Left lung (tissue), 10 donors: ENCODE data around the gene TPO. TPM values are rescaled to one million over a fixed set of nuclear protein-coding genes. Genes with fewer than 3 reads are reported as not detected.

Experiments used
- ATAC-seq: fragments of 200-7000 bp; cut with Tn5 transposase; one replicate; pipeline ENCODE4 v1.9.1; 2020; ENCODE audit warnings: moderate library complexity
- DNase-seq, 4 donors: peaks; one replicate each; pipeline ENCODE4 v3.0.0-alpha.2; 2013 to 2020
- H3K27ac ChIP-seq, 2 donors: fragments of 200-600 bp; sonication (generic) in 1 of 2; one replicate each; pipeline versions ENCODE4 v1.5.0 to v1.8.0; 2020 to 2021
- H3K27me3 ChIP-seq, 2 donors: fragments of 200-600 bp; sonication (generic) in 1 of 2; one replicate each; pipeline versions ENCODE4 v1.5.0 to v1.8.0; 2020 to 2021
- H3K36me3 ChIP-seq, 2 donors: fragments of 200-600 bp; sonication (generic) in 1 of 2; one replicate each; pipeline versions ENCODE4 v1.5.0 to v1.8.0; 2020 to 2021
- H3K4me1 ChIP-seq, 2 donors: fragments of 200-600 bp; one replicate each; pipeline ENCODE4 v1.8.0; 2021
- H3K4me3 ChIP-seq, 2 donors: fragments of 200-600 bp; sonication (generic) in 1 of 2; one replicate each; pipeline versions ENCODE4 v1.5.0 to v1.8.0; 2020 to 2021; ENCODE audit warnings: mild to moderate bottlenecking in 1 of 2
- H3K9me3 ChIP-seq, 2 donors: fragments of 200-600 bp; sonication (generic) in 1 of 2; one replicate each; pipeline versions ENCODE4 v1.5.0 to v1.8.0; 2020 to 2021
- CTCF ChIP-seq, 2 donors: fragments of 200-600 bp; sonication (generic) in 1 of 2; IDR thresholded peaks; one replicate each; pipeline versions ENCODE4 v1.5.0 to v1.8.0; 2021; ENCODE audit warnings: antibody characterized with exemption in 2 of 2
- intact Hi-C, 2 donors: fragments of 100-400 bp; cut with DNase I; formaldehyde crosslinking; loops; one replicate each; pipeline versions ENCODE4 v1.11.2 to v1.14.2; 2022
- polyA plus RNA-seq, 6 donors: library from polyadenylated mRNA; unstranded; fragments of 120-200 nt; gene quantifications; one replicate each; pipeline ENCODE4 v1.2.1, GENCODE V29; 2013; ENCODE audit not compliant: insufficient read length in 6 of 6
- total RNA-seq, 2 donors: library from RNA; stranded (reverse); fragmentation: NEBNext Ultra II Directional; extraction: Animal tissue kit (Norgen Biotek cat#: 25700); gene quantifications; one replicate each; pipeline ENCODE4 v1.2.1, GENCODE V29; 2021
- donor health status: DM: no; HTN: yes; CAD: no.
- donor health status: DM: no; HTN: no; CAD: no.

Gene TPO
- total and polyA plus RNA-seq, 8 donors: 0.08 to 0.45 (median 0.21) TPM; not detected in 1

GRCh38 chr2:1546023-1546591, 132.8 kb downstream of the TPO start:
- TF ChIP-seq CTCF (IDR thresholded peaks at IDR 0.05): peak; percentile 69 to 74
- Histone ChIP-seq H3K4me3 (no peak overlapping the region), H3K27ac (no peak overlapping the region), H3K9me3 (no peaks in the 10 kb centered on the region), H3K36me3 (no peaks in the 10 kb centered on the region), H3K27me3 (peaks cover 0 to 12% of the 10 kb centered on the region in 2 donors), H3K4me1 (peaks cover 0 to 4% of the 10 kb centered on the region in 2 donors)
- intact Hi-C loops: loop anchor here in 1 of 2 donors (10.0 kb wide), 2 partner anchors 591 to 831 kb away; partner anchors contain the start of gene SNTG2
- peak in 3 of 4 donors; percentile 22 to 60 (median 54) for DNase-seq
- ATAC-seq: peak; percentile 68

GRCh38 chr2:1546901-1547300, 133.6 kb downstream of the TPO start:
- intact Hi-C loops: loop anchor here in 1 of 2 donors (10.0 kb wide), 2 partner anchors 592 to 832 kb away; partner anchors contain the start of gene SNTG2
- no peak overlapping the region for H3K27ac ChIP-seq
- no peaks in the 10 kb centered on the region for H3K36me3 ChIP-seq
- no peak for TF ChIP-seq CTCF (IDR thresholded peaks at IDR 0.05)
- H3K4me1 ChIP-seq: peaks cover 0 to 4% of the 10 kb centered on the region in 2 donors
- no peak overlapping the region for H3K4me3 ChIP-seq
- ATAC-seq (no peak), DNase-seq (peak in 1 of 4 donors; percentile 13)
- H3K9me3 ChIP-seq: no peaks in the 10 kb centered on the region
- peaks cover 0 to 16% of the 10 kb centered on the region in 2 donors for H3K27me3 ChIP-seq

- H3K27ac ChIP-seq: no peak overlapping the region
- TF ChIP-seq CTCF (IDR thresholded peaks at IDR 0.05): no peak
These were observed 135.8 kb downstream of the TPO start for GRCh38 chr2:1548910-1549673.

GRCh38 chr2:1550076-1550475, 136.8 kb downstream of the TPO start:
- no peak for TF ChIP-seq CTCF (IDR thresholded peaks at IDR 0.05)
- no peak overlapping the region for H3K27ac ChIP-seq
- H3K9me3 ChIP-seq: no peaks in the 10 kb centered on the region
- intact Hi-C loops: no loop called here
- peaks cover 0 to 16% of the 10 kb centered on the region in 2 donors for H3K27me3 ChIP-seq
- H3K36me3 ChIP-seq: no peaks in the 10 kb centered on the region
- H3K4me1 ChIP-seq: peaks cover 0 to 4% of the 10 kb centered on the region in 2 donors
- no peak overlapping the region for H3K4me3 ChIP-seq
- peak in 1 of 4 donors; percentile 25 for DNase-seq
- ATAC-seq: no peak

More at GRCh38 chr2:1548910-1549673, 135.8 kb downstream of the TPO start:
- peaks cover 0 to 4% of the 10 kb centered on the region in 2 donors for H3K4me1 ChIP-seq
- H3K9me3 ChIP-seq: no peaks in the 10 kb centered on the region
- no peaks in the 10 kb centered on the region for H3K36me3 ChIP-seq
- no peak overlapping the region for H3K4me3 ChIP-seq
- intact Hi-C loops: loop anchor here in 1 of 2 donors (10.0 kb wide), 2 partner anchors 594 to 834 kb away; partner anchors contain the start of gene SNTG2
- peaks cover 0 to 16% of the 10 kb centered on the region in 2 donors for H3K27me3 ChIP-seq
- ATAC-seq (no peak), DNase-seq (peak in 1 of 4 donors; percentile 28)
